GM12873 (cell line): ENCODE results near the gene SFSWAP.

Source experiments
- TF ChIP-seq, protein P1 (sequence below): IDR thresholded peaks from 2 replicates; pipeline ENCODE4 v1.5.1; 2012; ENCODE audit warnings: low read depth, mild to moderate bottlenecking, moderate library complexity, low read length, control low read depth; ENCODE audit not compliant: insufficient read depth; ENCODE audit errors: missing control alignments

Gene SFSWAP

DNA sequence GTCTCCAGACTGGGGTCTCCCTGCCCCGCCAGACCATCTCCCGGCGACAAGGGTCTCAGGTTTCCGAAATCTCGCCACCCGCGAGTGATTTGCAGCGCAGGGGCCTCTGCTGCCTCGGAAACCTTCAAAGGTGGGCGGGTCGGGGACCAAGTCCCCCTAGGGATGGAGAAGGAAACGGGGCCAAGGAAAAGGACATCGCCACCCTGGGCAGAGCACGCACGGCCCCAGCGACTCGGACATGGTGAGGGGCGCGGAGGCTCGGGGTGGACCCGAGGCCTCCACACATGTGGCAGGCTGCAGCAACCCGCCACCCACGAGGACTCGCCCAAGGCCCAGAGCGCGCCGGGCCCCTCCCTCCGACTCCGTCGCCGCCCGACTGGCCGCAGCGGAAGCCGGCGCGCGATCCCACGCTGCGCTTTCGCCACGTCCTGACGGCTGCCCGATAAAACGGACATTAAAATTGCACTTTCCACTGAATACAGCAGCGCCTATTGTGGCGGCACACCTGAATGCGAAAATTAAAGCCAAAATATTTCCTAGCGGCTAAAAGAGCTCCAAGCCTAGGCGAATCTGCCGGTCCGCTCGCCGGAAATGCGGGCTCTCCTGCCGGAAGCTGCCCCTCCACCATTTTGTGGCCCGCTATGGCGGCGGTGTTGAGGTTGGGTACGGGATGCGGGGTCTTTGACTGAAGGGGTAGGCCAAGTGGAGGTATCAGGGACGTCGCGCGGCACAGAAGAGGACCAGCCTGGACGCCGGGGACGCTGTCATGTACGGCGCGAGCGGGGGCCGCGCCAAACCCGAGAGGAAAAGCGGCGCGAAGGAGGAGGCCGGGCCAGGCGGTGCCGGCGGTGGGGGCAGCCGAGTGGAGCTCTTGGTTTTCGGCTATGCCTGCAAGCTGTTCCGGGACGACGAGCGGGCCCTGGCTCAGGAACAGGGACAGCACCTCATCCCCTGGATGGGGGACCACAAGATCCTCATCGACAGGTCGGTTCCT lies at the start of gene SFSWAP:
Gene SFSWAP (plus strand): TSS at position 627 of the 994 bp plus-strand sequence. CDS start 140 bp downstream, at position 767.
- TF ChIP-seq, protein P1, sequence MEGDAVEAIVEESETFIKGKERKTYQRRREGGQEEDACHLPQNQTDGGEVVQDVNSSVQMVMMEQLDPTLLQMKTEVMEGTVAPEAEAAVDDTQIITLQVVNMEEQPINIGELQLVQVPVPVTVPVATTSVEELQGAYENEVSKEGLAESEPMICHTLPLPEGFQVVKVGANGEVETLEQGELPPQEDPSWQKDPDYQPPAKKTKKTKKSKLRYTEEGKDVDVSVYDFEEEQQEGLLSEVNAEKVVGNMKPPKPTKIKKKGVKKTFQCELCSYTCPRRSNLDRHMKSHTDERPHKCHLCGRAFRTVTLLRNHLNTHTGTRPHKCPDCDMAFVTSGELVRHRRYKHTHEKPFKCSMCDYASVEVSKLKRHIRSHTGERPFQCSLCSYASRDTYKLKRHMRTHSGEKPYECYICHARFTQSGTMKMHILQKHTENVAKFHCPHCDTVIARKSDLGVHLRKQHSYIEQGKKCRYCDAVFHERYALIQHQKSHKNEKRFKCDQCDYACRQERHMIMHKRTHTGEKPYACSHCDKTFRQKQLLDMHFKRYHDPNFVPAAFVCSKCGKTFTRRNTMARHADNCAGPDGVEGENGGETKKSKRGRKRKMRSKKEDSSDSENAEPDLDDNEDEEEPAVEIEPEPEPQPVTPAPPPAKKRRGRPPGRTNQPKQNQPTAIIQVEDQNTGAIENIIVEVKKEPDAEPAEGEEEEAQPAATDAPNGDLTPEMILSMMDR = no peak

DNA sequence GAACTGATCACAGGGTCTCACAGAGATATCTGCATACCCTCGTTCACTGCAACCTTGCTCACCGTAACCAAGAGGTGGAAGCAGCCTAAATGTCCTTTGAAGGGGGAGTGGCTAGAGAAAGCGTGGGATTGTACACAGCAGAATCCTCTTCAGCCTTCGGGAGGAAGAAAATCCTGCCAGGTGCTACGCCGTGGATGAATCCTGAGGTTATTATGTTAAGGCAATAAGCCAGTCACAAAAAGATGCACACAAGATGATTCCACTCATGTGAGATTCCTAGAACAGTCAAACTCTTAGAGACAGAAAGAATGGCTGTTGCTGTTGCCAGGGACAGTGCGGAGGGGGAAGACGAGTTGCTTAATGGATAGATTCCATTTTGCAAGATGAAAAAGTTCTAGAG lies 39.6 kb upstream of the SFSWAP start:
- TF ChIP-seq, protein P1 = no peak

DNA sequence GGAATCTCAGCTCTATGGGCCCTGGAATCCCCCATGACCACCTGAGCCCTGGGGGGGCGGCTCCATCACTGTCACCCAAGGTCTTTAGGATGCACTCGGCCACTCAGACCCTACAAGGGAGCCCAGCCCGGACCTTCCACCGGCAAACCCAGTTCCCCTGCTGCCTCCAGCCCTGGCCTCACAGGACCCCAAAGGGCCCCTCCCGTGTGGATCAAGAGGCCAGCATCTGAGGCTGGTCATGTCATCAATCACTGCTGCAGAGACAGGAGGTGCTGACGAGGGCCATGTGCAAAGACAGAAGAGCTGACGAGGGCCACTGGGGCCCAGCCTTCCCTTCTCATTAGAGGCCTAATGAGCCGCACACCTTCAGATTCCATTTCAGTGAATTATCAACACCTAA lies 39.0 kb upstream of the SFSWAP start:
- TF ChIP-seq, protein P1 = no peak

DNA sequence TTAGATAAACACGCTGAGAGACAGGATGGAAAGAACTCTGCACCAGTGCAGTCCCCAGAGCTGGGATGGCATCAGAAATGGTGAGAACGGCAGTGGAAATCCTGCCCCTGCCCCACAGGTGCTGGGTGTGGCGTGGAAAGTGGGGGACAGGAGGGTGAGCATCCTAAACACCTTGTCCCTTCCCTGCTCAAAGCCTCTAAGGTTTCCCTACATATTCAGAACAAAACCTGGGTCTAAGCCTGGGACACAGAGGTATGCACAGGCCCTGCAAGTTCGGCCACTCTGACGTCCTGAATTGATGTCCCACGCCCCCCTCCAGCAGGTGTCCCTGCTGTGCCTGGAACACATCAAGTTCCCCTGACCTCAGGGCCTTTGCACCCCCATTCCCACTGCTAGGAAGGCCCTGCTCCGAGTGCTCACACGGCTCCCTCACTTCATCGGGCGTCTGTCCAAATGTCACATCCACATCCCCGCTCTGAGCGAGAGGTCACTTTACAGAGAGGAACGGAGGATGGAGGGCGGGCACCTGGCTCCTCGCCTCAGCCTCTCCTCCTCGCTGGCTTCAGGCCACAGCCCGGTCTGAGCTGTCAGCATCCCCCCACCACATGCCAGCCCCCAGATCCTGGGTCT lies 38.5 kb upstream of the SFSWAP start:
- TF ChIP-seq, protein P1 = no peak

DNA sequence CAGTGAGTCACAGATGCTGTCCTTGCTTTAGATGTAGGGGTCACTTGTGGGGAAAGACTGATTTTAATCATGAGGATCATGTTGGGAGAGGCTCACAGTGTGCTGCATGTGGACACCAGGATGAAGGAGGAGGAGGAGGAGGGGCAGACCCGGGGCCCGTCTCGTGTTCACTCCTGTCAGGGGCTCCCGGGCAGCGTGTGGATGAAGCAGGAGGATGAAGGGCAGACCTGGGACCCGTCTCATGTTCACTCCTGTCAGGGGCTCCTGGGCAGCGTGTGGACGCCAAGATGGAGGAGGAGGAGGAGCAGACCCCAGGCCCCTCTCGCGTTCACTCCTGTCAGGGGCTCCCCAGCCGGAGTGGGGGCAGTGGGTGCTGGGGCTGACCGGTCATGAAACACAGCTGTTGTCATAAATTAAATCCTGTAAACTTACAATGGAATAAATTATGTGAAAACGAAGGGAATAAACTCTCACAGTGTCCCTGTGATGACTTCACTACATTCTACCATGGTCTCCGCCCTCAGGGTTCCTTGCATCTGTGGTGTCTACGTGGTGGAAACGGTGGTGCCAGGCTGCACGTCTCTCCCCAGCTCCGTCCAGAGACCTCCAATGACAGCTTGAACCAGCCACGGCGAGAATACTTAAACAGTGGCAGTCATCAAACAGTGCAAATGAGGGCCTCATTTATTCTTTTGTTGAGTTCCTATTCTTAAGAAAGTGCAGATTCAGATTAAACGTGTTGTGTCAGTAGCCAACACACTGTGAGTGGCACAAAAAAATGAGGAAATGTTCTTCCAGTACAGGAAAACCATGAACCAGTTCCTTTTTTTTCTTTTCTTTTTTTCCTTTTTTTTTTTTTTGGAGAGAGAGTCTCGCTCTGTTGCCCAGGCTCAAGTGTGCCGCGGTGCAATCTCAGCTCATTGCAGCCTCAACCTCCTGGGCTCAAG lies 37.7 kb upstream of the SFSWAP start:
- TF ChIP-seq, protein P1 = no peak

DNA sequence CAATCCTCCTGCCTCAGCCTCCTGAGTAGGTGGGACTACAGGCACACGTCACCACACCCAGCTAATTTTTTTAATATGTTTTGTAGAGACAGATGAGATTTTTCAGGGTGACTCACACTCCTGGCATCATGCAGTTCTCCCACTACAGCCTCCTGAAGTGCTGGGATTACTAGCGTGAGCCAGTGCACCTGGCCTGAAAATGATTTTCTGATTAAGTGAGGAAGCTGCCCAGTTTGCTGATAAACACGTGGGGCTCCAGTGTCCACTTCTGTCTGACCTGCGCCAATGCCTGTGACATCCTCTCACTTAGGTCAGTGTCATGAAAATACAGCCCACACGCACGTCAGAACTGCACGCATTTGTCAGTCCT lies 37.0 kb upstream of the SFSWAP start:
- TF ChIP-seq, protein P1 = no peak

DNA sequence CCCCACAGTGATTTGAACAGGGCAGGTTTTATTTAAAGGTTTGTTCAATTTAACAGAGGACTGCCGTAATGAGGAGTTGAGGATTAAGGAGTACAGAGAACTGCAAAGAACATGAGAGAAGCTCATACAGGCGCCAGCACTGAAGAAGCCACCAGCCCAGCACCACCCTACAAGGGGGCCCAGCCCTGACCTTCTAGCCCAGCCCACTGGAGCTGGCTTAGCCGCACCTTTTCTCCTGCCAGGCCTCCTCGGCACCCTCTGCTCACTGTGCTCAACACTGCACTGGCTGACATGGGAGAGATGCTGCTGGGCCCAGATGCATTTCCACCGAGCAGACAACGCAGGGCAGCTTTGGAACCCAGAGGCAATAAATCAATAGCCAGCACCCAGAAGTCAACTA lies 36.5 kb upstream of the SFSWAP start:
- TF ChIP-seq, protein P1 = no peak
